ENCODE results near the gene PDHX. TPM values are rescaled to one million over a fixed set of nuclear protein-coding genes. Genes with fewer than 3 reads are reported as not detected.

PDHX gene
- total RNA-seq, 1 experiment from 2014 or later, result 59.7 TPM

Other genes with a start within 250 kb of the PDHX start
- 70.5 and 91.1 TPM in 2 replicates for gene APIP, start 239 bp upstream of the PDHX start, total RNA-seq (2014; rRNA removed; shearing (Covaris generic))
- gene CD44, start 222.6 kb downstream of the PDHX start, total RNA-seq (2014; rRNA removed; shearing (Covaris generic)), result 179 and 324 TPM in 2 replicates

All from A172 (cell line).